Mucosa of descending colon (tissue), 3 donors: ENCODE results near the gene CLSTN2. TPM values are rescaled to one million over a fixed set of nuclear protein-coding genes. Genes with fewer than 3 reads are reported as not detected.

Experiments
- ATAC-seq: fragments of 200-7000 bp; cut with Tn5 transposase; one replicate; pipeline ENCODE4 v1.9.1; 2020; ENCODE audit warnings: mild to moderate bottlenecking, moderate library complexity
- DNase-seq, 3 donors: peaks; one replicate each; pipeline ENCODE4 v3.0.0-alpha.2; 2020
- H3K36me3 ChIP-seq: fragments of 200-600 bp; one replicate; pipeline ENCODE4 v1.8.0; 2021; ENCODE audit warnings: low read depth, mild to moderate bottlenecking
- H3K4me1 ChIP-seq: fragments of 200-600 bp; one replicate; pipeline ENCODE4 v1.8.0; 2021; ENCODE audit warnings: low read depth, mild to moderate bottlenecking
- H3K4me3 ChIP-seq: fragments of 200-600 bp; one replicate; pipeline ENCODE4 v1.8.0; 2021; ENCODE audit warnings: mild to moderate bottlenecking
- H3K9me3 ChIP-seq: fragments of 200-600 bp; one replicate; pipeline ENCODE4 v1.8.0; 2021; ENCODE audit warnings: mild to moderate bottlenecking
- CTCF ChIP-seq: fragments of 200-600 bp; IDR thresholded peaks from one replicate; pipeline ENCODE4 v1.8.0; 2022; ENCODE audit warnings: antibody characterized with exemption, mild to moderate bottlenecking
- intact Hi-C, 2 donors: fragments of 100-400 bp; cut with DNase I in 1 of 2; cut with micrococcal nuclease in 1 of 2; formaldehyde crosslinking; loops; one replicate each; pipeline versions ENCODE4 v1.11.0 to v1.11.1; 2022; cut with DNase I, micrococcal nuclease
- long read RNA-seq, 2 donors: library from polyadenylated mRNA; unstranded; transcript quantifications; one replicate each; pipeline ENCODE4 v2.0.0, GENCODE V29; 2019 to 2021
- total RNA-seq, 3 donors: library from RNA; stranded (reverse); fragmentation: NEBNext Ultra II Directional in 2 of 3; extraction: Animal tissue kit (Norgen Biotek cat#: 25700) in 2 of 3; gene quantifications; one replicate each; pipeline versions ENCODE4 v1.2.1 to v1.2.4, GENCODE V29; 2021 to 2023
- donor health status: DM: no; HTN: no; CAD: no; lungs with moderate emphysema.
- donor health status: DM: no; HTN: no; CAD: no.
- donor health status: DM: no; HTN: yes; CAD: no.

CLSTN2 gene
- total RNA-seq = 1 to 10 TPM in 2 of 3 donors, under 1 TPM in 1; 0.90 to 5.3 (median 2.5) TPM
- long read RNA-seq, donor 1, partial matches to known transcripts = 3 of 5 reads
- long read RNA-seq, donor 1, other reads (novel, unspliced or antisense) = 2 of 5 reads
- long read RNA-seq, donor 2, partial matches to known transcripts = 0 of 2 reads
- long read RNA-seq, donor 2, other reads (novel, unspliced or antisense) = 2 of 2 reads

DNA sequence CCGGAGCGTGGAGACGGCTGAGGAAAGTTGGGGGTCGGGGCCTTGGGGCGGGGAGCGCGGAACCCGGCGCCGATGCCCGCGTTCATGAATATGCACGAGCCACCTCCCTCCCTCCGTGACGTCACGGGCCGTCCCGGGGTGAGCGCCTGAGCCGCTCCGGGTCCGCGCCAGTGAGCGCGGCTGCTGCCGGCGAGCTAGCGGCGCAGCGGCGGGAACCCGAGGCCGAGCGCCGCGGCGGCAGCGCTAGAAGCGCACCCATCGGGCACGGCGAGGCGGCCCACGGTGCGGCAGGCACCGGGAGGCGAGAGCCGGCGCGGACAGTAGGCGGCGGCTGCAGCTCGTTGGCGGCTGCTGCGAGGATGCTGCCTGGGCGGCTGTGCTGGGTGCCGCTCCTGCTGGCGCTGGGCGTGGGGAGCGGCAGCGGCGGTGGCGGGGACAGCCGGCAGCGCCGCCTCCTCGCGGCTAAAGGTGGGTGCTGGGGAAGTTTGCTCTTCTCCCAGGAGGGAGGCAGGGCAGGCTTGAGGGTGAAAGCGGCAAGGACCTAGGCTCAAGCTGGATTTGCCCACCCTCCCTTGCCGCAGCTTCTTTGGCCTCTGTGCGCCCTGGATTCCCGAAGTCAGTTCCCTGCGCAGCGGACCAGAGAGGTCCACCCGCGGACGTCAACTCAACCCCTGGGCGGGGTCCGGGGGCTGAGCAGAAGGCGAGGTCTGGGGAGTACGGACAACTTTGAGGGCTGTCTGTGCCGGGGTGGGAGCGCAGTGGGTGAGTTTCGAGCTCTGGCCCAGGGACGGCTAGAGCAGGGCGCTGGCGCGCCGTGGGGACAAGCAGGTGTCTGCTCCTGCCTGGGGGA is at the start of gene CLSTN2:
CLSTN2 (plus strand) TSS at position 170 of the 850 bp plus-strand sequence.
- no peaks in the 10 kb centered on the region for H3K9me3 ChIP-seq
- H3K4me1 ChIP-seq = peaks cover 15% of the 10 kb centered on the region
- H3K4me3 ChIP-seq = no peak within 1 kb of the TSS
- intact Hi-C loops = loop anchor here in 1 of 2 donors (10.0 kb wide), 1 partner anchor 510 kb away; no protein-coding TSS in a partner anchor
- peak; percentile 75 for ATAC-seq
- DNase-seq = peak; percentile 52 to 57 (median 52)
- no peak for TF ChIP-seq CTCF
- H3K36me3 ChIP-seq = no peaks in the 10 kb centered on the region

GRCh38 chr3:139887431-139887830 is 47.6 kb upstream of the CLSTN2 start:
- Histone ChIP-seq H3K4me1 (no peaks in the 10 kb centered on the region), H3K4me3 (no peak overlapping the region), H3K9me3 (peaks cover 7% of the 10 kb centered on the region), H3K36me3 (no peaks in the 10 kb centered on the region)
- ATAC-seq = no peak
- intact Hi-C loops = no loop called here
- no peak for DNase-seq
- no peak for TF ChIP-seq CTCF

- no peak for DNase-seq
- H3K4me1 ChIP-seq = no peaks in the 10 kb centered on the region
- ATAC-seq = no peak
- no peak overlapping the region for H3K4me3 ChIP-seq
- H3K36me3 ChIP-seq = no peaks in the 10 kb centered on the region
- intact Hi-C loops = no loop called here
- TF ChIP-seq CTCF = no peak
- no peaks in the 10 kb centered on the region for H3K9me3 ChIP-seq
These were observed 46.3 kb upstream of the CLSTN2 start for GRCh38 chr3:139888561-139889140.

GRCh38 chr3:139893267-139893962 is 41.6 kb upstream of the CLSTN2 start:
- intact Hi-C loops = no loop called here
- no peak for ATAC-seq

More at GRCh38 chr3:139893267-139893962, 41.6 kb upstream of the CLSTN2 start:
- H3K4me1 ChIP-seq = no peaks in the 10 kb centered on the region
- H3K4me3 ChIP-seq = no peak overlapping the region
- H3K36me3 ChIP-seq = no peaks in the 10 kb centered on the region
- H3K9me3 ChIP-seq = no peaks in the 10 kb centered on the region
- TF ChIP-seq CTCF = no peak
- DNase-seq = peak in 1 of 3 donors; percentile 8
